Ishikawa (cell line): ENCODE results near the gene APOL4.

Experiments
- FOXM1 ChIP-seq: IDR thresholded peaks from 2 replicates; pipeline ENCODE4 v1.6.1; 2012; ENCODE audit warnings: low read depth, borderline replicate concordance
- RAD21 ChIP-seq: IDR thresholded peaks from 2 replicates; pipeline ENCODE4 v1.6.1; 2012; ENCODE audit warnings: low read depth
- TEAD4 ChIP-seq: IDR thresholded peaks from 2 replicates; pipeline ENCODE4 v1.6.1; 2012

- no peak for TF ChIP-seq RAD21
- TF ChIP-seq TEAD4 = no peak
- no peak for TF ChIP-seq FOXM1
Observed at GRCh38 chr22:36210224-36210623, 8.6 kb upstream of the APOL4 start.
